ENCODE data around the gene SOWAHD. TPM values are rescaled to one million over a fixed set of nuclear protein-coding genes. Genes with fewer than 3 reads are reported as not detected.
"Not testable (repeated sequence)": the region's sequence is repeated elsewhere in the genome, so short reads cannot be mapped to it uniquely, and the experiment has no call there.

The SOWAHD gene
- total RNA-seq, 1 donor from 2014 or later, result 0.40 TPM

DNA sequence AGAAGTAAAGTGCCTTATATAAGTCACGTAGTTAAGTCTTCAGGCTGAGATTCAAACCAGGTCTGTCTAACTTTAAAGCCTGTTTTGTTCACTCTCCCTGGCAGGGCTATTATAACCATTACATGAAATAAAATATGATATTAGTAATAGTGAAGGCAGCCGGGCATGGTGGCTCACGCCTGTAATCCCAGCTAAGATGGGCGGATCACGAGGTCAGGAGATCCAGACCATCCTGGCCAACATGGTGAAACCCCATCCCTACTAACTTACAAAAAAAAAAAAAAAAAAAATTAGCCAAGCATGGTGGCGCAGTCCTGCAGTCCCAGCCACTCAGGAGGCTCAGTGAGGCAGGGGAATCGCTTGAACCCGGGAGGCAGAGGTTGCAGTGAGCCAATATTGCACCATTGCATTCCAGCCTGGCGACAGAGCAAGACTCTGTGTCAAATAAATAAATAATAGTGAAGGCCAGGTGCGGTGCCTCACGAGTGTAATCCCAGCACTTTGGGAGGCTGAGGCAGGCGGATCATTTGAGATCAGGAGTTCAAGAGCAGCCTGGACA lies 22.1 kb upstream of the SOWAHD start:
- Mint-ChIP-seq H3K9me3 (no peaks in the 10 kb centered on the region), H3K27me3 (ENCODE audit: low read depth) (no peaks in the 10 kb centered on the region), H3K27ac (ENCODE audit: unreplicated experiment) (no peak overlapping the region)

GRCh38 chrX:119738742-119739141 lies 19.6 kb upstream of the SOWAHD start:
- no peaks in the 10 kb centered on the region for H3K36me3 Mint-ChIP-seq (ENCODE audit: low read depth)
- no peaks in the 10 kb centered on the region for H3K4me1 Mint-ChIP-seq
- H3K9me3 Mint-ChIP-seq, result no peaks in the 10 kb centered on the region
- H3K27ac Mint-ChIP-seq (ENCODE audit: unreplicated experiment), result no peak overlapping the region
- H3K4me3 Mint-ChIP-seq, result no peak overlapping the region
- TF ChIP-seq, protein P1, sequence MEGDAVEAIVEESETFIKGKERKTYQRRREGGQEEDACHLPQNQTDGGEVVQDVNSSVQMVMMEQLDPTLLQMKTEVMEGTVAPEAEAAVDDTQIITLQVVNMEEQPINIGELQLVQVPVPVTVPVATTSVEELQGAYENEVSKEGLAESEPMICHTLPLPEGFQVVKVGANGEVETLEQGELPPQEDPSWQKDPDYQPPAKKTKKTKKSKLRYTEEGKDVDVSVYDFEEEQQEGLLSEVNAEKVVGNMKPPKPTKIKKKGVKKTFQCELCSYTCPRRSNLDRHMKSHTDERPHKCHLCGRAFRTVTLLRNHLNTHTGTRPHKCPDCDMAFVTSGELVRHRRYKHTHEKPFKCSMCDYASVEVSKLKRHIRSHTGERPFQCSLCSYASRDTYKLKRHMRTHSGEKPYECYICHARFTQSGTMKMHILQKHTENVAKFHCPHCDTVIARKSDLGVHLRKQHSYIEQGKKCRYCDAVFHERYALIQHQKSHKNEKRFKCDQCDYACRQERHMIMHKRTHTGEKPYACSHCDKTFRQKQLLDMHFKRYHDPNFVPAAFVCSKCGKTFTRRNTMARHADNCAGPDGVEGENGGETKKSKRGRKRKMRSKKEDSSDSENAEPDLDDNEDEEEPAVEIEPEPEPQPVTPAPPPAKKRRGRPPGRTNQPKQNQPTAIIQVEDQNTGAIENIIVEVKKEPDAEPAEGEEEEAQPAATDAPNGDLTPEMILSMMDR (conservative IDR thresholded peaks at IDR 0.05), result no peak
- no peaks in the 10 kb centered on the region for H3K27me3 Mint-ChIP-seq (ENCODE audit: low read depth)
- DNase-seq (ENCODE audit: low read depth, low spot score), result no peak

More for the DNA sequence above, 22.1 kb upstream of the SOWAHD start:
- no peaks in the 10 kb centered on the region for H3K4me1 Mint-ChIP-seq
- peaks cover 3% of the 10 kb centered on the region for H3K36me3 Mint-ChIP-seq (ENCODE audit: low read depth)
- no peak overlapping the region for H3K4me3 Mint-ChIP-seq
- DNase-seq (ENCODE audit: low read depth, low spot score), result no peak
- TF ChIP-seq, protein P1 (conservative IDR thresholded peaks at IDR 0.05), result no peak

DNA sequence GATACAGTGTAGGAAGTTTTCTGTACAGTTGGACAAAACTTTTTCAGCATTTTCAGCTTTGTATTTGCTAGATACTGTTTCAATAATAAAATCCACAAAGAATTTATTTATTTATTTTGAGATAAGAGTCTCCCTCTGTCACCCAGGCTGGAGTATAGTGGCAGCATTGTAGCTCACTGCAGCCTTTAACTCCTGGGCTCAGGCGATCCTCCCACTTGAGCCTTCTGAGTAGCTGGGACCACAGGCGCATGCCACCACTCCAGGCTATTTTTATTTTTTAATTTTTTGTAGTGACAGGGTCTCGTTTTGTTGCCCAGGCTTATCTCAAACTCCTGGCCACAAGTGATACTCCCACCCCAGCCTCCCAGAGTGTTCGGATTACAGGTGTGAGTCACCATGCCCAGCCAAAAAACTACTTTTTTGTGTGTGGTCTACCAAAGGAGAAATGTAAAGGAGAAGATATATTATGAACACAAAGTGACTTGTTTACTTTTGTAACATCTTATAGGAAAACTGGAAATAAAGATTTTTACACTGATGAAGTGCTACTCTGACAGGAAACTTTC lies 13.0 kb upstream of the SOWAHD start:
- no peaks in the 10 kb centered on the region for H3K36me3 Mint-ChIP-seq (ENCODE audit: low read depth)
- H3K9me3 Mint-ChIP-seq, result no peaks in the 10 kb centered on the region
- TF ChIP-seq, protein P1 (conservative IDR thresholded peaks at IDR 0.05), result no peak
- no peak for DNase-seq (ENCODE audit: low read depth, low spot score)
- no peaks in the 10 kb centered on the region for H3K4me1 Mint-ChIP-seq
- H3K27ac Mint-ChIP-seq (ENCODE audit: unreplicated experiment), result no peak overlapping the region
- no peaks in the 10 kb centered on the region for H3K27me3 Mint-ChIP-seq (ENCODE audit: low read depth)
- no peak overlapping the region for H3K4me3 Mint-ChIP-seq

GRCh38 chrX:119750131-119750530 lies 8.3 kb upstream of the SOWAHD start:
- not testable (repeated sequence) for H3K27ac Mint-ChIP-seq (ENCODE audit: unreplicated experiment); H3K4me3 Mint-ChIP-seq; H3K36me3 Mint-ChIP-seq (ENCODE audit: low read depth); H3K9me3 Mint-ChIP-seq; H3K4me1 Mint-ChIP-seq; DNase-seq (ENCODE audit: low read depth, low spot score); H3K27me3 Mint-ChIP-seq (ENCODE audit: low read depth)

DNA sequence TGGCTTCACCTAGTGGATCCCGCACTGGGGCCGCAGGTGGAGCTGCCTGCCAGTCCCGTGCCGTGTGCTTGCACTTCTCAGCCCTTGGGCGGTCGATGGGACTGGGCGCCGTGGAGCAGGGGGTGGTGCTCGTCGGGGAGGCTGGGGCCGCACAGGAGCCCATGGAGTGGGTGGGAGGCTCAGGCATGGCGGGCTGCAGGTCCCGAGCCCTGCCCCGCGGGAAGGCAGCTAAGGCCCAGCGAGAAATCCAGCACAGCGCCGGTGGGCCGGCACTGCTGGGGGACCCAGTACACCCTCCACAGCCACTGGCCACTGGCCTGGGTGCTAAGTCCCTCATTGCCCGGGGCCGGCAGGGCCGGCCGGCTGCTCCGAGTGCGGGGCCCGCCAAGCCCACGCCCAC lies 7.6 kb upstream of the SOWAHD start:
- not testable (repeated sequence) for H3K36me3 Mint-ChIP-seq (ENCODE audit: low read depth); H3K4me1 Mint-ChIP-seq; H3K4me3 Mint-ChIP-seq; H3K27me3 Mint-ChIP-seq (ENCODE audit: low read depth); H3K9me3 Mint-ChIP-seq; DNase-seq (ENCODE audit: low read depth, low spot score); H3K27ac Mint-ChIP-seq (ENCODE audit: unreplicated experiment)

GRCh38 chrX:119753001-119753400 lies 5.4 kb upstream of the SOWAHD start:
- TF ChIP-seq, protein P1 (conservative IDR thresholded peaks at IDR 0.05), result no peak
- Mint-ChIP-seq H3K4me3 (no peak overlapping the region), H3K4me1 (peaks cover 19% of the 10 kb centered on the region), H3K27me3 (ENCODE audit: low read depth) (peaks cover 16% of the 10 kb centered on the region), H3K36me3 (ENCODE audit: low read depth) (peaks cover 6% of the 10 kb centered on the region), H3K27ac (ENCODE audit: unreplicated experiment) (no peak overlapping the region), H3K9me3 (no peaks in the 10 kb centered on the region)
- DNase-seq (ENCODE audit: low read depth, low spot score), result no peak
